ENCODE data around the gene NPPC.

GRCh38 chr2:231966886-231967285, 40.7 kb upstream of the NPPC start:
- TF ChIP-seq REST (IDR thresholded peaks at IDR 0.05; ENCODE audit: low read depth) (no peak), MAX (IDR thresholded peaks at IDR 0.05) (no peak), EGR1 (IDR thresholded peaks at IDR 0.05) (no peak), CEBPB (IDR thresholded peaks at IDR 0.05) (no peak), EP300 (IDR thresholded peaks at IDR 0.05; ENCODE audit: borderline replicate concordance) (no peak), RAD21 (IDR thresholded peaks at IDR 0.05; ENCODE audit: low read depth) (no peak), USF1 (IDR thresholded peaks at IDR 0.05) (no peak)
